Measurements from ENCODE around the gene PYROXD2.

Gene PYROXD2

DNA sequence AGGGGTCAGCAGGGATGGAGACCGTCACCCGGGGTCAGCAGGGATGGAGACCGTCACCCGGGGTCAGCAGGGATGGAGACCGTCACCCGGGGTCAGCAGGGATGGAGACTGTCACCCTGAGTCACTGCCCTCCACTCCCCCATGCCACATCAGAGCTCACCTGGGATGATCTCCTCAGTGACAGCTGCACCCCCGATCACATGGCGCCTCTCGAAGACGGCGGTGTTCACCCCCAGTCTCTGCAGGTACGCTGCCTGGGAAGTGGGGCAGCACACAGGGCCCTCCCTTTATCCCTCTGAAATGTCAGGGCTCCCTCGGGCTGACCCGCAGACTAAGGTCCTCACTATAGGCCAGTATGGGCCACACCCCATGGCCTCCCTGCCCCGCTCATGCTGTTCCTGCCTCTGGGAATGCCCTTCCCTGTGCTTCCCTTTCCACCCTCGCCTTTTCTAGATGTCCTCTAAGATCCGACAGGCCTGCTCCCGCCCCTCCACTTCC lies 7.2 kb downstream of the PYROXD2 start:
- no peak for DNase-seq
- Histone ChIP-seq H3K4me3 (ENCODE audit: low read depth, low read length) (no peak overlapping the region), H3K27me3 (no peaks in the 10 kb centered on the region), H3K36me3 (no peaks in the 10 kb centered on the region), H3K4me1 (no peaks in the 10 kb centered on the region; the same call in 1 of the 2 replicates), H3K9me3 (no peaks in the 10 kb centered on the region)
- TF ChIP-seq, protein P1, sequence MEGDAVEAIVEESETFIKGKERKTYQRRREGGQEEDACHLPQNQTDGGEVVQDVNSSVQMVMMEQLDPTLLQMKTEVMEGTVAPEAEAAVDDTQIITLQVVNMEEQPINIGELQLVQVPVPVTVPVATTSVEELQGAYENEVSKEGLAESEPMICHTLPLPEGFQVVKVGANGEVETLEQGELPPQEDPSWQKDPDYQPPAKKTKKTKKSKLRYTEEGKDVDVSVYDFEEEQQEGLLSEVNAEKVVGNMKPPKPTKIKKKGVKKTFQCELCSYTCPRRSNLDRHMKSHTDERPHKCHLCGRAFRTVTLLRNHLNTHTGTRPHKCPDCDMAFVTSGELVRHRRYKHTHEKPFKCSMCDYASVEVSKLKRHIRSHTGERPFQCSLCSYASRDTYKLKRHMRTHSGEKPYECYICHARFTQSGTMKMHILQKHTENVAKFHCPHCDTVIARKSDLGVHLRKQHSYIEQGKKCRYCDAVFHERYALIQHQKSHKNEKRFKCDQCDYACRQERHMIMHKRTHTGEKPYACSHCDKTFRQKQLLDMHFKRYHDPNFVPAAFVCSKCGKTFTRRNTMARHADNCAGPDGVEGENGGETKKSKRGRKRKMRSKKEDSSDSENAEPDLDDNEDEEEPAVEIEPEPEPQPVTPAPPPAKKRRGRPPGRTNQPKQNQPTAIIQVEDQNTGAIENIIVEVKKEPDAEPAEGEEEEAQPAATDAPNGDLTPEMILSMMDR (IDR thresholded peaks at IDR 0.05; ENCODE audit: low read depth, low read length) = no peak

DNA sequence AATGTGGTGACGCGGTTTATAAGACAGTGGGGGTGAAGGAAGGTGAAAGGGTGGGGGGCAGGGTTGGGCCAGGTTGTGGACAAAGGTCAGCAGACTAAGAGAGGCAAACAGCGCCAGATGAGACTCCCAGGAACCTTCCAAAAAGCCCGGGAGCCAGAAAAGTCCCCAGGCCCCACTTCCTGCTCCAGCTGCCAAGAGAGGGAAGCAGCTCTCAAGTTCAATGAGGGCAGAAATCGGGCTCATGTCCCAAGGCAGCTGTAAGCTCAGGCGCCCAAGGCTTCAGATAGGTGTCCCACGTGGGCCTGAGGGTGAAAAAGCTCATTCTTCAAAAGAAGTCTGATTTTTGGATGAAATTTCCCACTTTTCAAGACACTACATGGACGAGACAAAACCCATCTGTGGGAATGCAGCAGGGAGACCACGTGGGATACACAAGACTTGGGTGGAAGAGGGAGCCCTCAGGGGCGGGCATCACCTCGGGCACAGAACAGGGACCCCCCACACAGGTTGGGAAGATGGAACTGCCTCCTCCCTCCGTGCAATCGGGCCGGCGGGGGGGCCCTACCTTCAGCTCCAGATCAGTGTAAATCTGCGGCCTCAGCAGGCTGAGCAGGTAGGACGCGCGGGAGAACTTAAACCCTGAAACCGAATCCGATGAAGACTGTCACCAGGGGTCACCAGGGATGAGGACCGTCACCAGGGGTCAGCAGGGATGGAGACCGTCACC lies 7.8 kb downstream of the PYROXD2 start:
- Histone ChIP-seq H3K36me3 (no peaks in the 10 kb centered on the region), H3K9me3 (no peaks in the 10 kb centered on the region), H3K27me3 (no peaks in the 10 kb centered on the region), H3K4me3 (ENCODE audit: low read depth, low read length) (no peak overlapping the region), H3K4me1 (peaks cover under 1% of the 10 kb centered on the region)
- TF ChIP-seq, protein P1 (IDR thresholded peaks at IDR 0.05; ENCODE audit: low read depth, low read length) = no peak
- DNase-seq = no peak

DNA sequence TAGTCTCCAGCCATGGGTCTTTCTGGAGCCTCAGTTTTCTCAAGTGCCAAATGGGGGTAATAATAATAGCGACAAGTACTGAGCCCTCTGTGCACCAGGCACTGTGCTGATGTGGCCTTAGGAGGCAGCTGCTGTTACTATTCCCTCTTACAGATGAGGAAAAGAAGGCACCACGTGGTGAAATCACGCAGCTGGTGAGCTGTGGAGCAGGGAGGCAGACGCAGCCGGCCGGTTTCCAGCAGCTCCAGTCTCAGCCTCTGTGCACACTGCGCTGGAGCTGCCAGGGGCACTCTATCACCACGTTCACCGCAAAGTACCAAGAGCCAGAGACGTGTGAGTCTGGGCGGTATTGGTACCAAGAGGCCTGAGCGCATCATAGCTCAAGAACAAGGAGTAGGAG lies 9.6 kb downstream of the PYROXD2 start:
- Histone ChIP-seq H3K9me3 (no peaks in the 10 kb centered on the region), H3K4me1 (peaks cover 3% of the 10 kb centered on the region), H3K27me3 (no peaks in the 10 kb centered on the region), H3K36me3 (no peaks in the 10 kb centered on the region), H3K4me3 (ENCODE audit: low read depth, low read length) (no peak overlapping the region)
- TF ChIP-seq, protein P1 (IDR thresholded peaks at IDR 0.05; ENCODE audit: low read depth, low read length) = no peak
- no peak for DNase-seq

DNA sequence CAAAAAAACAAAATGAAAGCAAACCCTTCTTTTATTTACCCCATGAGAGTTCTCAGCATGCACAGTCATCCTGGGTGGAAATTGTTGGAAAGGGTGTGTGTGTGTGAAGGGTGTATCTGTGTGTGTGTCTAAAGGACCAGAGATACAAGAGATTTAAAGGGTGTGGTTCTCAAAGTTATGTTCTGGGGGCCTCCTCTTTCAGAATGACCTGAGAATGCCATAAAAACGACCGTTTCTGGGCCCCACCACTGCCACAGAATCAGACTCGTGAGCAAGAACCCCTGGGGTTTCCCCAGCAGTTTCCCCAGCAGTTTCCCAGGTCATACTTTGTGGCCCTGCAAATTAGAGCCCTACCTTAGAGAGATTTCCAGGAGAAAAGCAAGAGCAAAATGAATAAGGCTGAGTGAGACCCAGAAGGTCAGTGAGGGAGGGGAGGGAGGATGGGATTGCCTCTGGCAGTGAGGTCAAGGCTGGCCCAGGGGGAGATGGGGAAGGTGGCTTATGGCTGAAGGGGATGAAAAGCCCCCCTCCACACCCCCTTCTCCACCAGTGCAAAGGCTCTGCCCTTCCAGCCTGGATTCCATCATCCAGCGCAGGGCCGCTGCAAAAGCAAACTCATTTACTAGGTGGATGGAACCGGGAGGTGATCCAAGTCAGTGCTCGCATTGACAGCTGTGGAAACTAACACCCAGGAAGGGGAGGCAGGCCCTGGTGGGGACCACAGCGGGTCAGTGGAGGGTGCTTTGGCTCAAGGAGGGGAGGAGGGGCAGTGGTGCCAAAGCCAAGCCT lies 10.2 kb downstream of the PYROXD2 start:
- TF ChIP-seq, protein P1 (IDR thresholded peaks at IDR 0.05; ENCODE audit: low read depth, low read length) = no peak
- no peaks in the 10 kb centered on the region for H3K27me3 ChIP-seq
- no peak for DNase-seq
- H3K4me3 ChIP-seq (ENCODE audit: low read depth, low read length) = no peak overlapping the region
- no peaks in the 10 kb centered on the region for H3K9me3 ChIP-seq
- no peaks in the 10 kb centered on the region for H3K36me3 ChIP-seq
- peaks cover 3% of the 10 kb centered on the region for H3K4me1 ChIP-seq

DNA sequence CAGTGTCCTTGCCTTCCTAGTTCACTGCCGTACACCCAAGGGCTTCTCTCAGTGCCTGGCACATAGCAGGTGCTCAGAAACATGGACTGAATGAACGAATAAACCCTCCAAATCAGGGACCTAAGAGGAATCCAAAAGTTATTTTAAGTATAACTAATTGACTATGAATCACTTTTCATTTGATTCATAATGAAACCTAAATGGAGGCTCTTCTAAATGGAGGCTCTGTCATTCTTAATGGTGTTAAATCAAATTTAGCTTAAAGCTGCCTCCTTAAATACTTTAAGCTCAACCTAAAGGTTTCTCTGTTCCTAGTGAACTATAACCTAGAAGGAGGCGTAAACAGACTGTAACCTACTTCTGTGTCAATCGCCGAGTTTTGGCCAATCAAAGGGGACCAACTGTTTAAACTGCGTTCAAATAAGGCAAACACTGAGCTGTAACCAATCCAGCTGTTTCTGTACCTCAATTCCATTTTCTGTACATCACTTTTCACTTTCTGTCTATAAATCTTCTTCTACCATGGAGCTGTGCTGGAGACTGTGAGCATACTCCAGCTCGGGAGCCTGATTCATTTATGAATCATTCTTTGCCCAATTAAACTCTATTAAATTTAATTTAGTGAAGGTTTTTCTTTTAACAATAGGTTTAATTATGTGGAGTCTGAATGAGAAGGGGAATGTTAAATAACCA lies 11.0 kb downstream of the PYROXD2 start:
- H3K36me3 ChIP-seq = no peaks in the 10 kb centered on the region
- H3K4me1 ChIP-seq = peaks cover 3% of the 10 kb centered on the region
- H3K4me3 ChIP-seq (ENCODE audit: low read depth, low read length) = no peak overlapping the region
- no peaks in the 10 kb centered on the region for H3K9me3 ChIP-seq
- DNase-seq = no peak
- no peaks in the 10 kb centered on the region for H3K27me3 ChIP-seq
- TF ChIP-seq, protein P1 (IDR thresholded peaks at IDR 0.05; ENCODE audit: low read depth, low read length) = no peak
